PFSK-1 (cell line): ENCODE measurements around the gene ETV5.

ENCODE experiments used
- FOXP2 ChIP-seq: optimal IDR thresholded peaks from 2 replicates; pipeline ENCODE3; 2011; ENCODE audit warnings: borderline replicate concordance, control low read depth, inconsistent platforms; ENCODE audit not compliant: insufficient read depth; ENCODE audit errors: extremely low read length, extremely low read depth
- POLR2AphosphoS5 ChIP-seq: IDR thresholded peaks from 2 replicates; pipeline ENCODE4 v1.6.1; 2012; ENCODE audit warnings: low read depth, mild to moderate bottlenecking, control low read depth, low read length, moderate library complexity
- REST ChIP-seq, 2 experiments: IDR thresholded peaks; 2 replicates each; pipeline versions ENCODE4 v1.6.1 to v1.8.0; 2011 to 2012; ENCODE audit warnings: low read depth in 2 of 2, low read length in 2 of 2, control low read depth in 1 of 2, inconsistent platforms in 1 of 2, mild to moderate bottlenecking in 1 of 2, moderate library complexity in 1 of 2; ENCODE audit not compliant: insufficient read depth in 1 of 2
- SIN3A ChIP-seq: IDR thresholded peaks from 2 replicates; pipeline ENCODE4 v1.6.1; 2012; ENCODE audit warnings: mild to moderate bottlenecking, low read length, moderate library complexity, borderline replicate concordance; ENCODE audit not compliant: insufficient read depth
- TAF1 ChIP-seq: IDR thresholded peaks from 2 replicates; pipeline ENCODE4 v1.6.1; 2012; ENCODE audit warnings: low read length, control low read depth, borderline replicate concordance; ENCODE audit not compliant: insufficient read depth

ETV5 gene

GRCh38 chr3:186022931-186023330, 86.0 kb downstream of the ETV5 start:
- no peak for TF ChIP-seq POLR2AphosphoS5

- TF ChIP-seq SIN3A (no peak), TAF1 (no peak), REST (IDR thresholded peaks at IDR 0.05; ENCODE audit: insufficient read depth in 1 of 2, low read depth in 2 of 2, low read length in 2 of 2) (0 out of 4 replicates have a peak, but pooled peaks of 1 of the 2 experiments have one; percentile 20), POLR2AphosphoS5 (no peak), FOXP2 (no peak)
Measured at GRCh38 chr3:186021673-186022362, 87.1 kb downstream of the ETV5 start.

GRCh38 chr3:186014866-186015265, 94.0 kb downstream of the ETV5 start:
- TF ChIP-seq POLR2AphosphoS5, result no peak

- TF ChIP-seq FOXP2, result no peak
- no peak for TF ChIP-seq POLR2AphosphoS5
- no peak for TF ChIP-seq REST (IDR thresholded peaks at IDR 0.05; ENCODE audit: insufficient read depth in 1 of 2, low read depth in 2 of 2, low read length in 2 of 2)
- no peak for TF ChIP-seq SIN3A
- no peak for TF ChIP-seq TAF1
Measured at GRCh38 chr3:186013312-186013711, 95.6 kb downstream of the ETV5 start.

GRCh38 chr3:186012137-186012536, 96.8 kb downstream of the ETV5 start:
- TF ChIP-seq TAF1 (no peak), FOXP2 (no peak), REST (IDR thresholded peaks at IDR 0.05; ENCODE audit: insufficient read depth in 1 of 2, low read depth in 2 of 2, low read length in 2 of 2) (no peak), POLR2AphosphoS5 (no peak), SIN3A (no peak)

GRCh38 chr3:186004671-186005070, 104.2 kb downstream of the ETV5 start:
- TF ChIP-seq REST (IDR thresholded peaks at IDR 0.05; ENCODE audit: insufficient read depth in 1 of 2, low read depth in 2 of 2, low read length in 2 of 2) (no peak), SIN3A (no peak), POLR2AphosphoS5 (no peak), FOXP2 (no peak), TAF1 (no peak)
